T-helper 2 cell (primary cell): ENCODE results near the gene UGT3A2.

Experiments
- DNase-seq, 5 experiments: peaks; one replicate each; pipeline versions ENCODE4 v3.0.0 to v3.0.0-alpha.2; 2012 to 2022
- total RNA-seq, 2 donors: gene quantifications; one replicate each; lab custom pipeline; 2026; lab: John Stamatoyannopoulos, UW

UGT3A2 gene
- total RNA-seq: 0 reads per million in 2 donors

DNA sequence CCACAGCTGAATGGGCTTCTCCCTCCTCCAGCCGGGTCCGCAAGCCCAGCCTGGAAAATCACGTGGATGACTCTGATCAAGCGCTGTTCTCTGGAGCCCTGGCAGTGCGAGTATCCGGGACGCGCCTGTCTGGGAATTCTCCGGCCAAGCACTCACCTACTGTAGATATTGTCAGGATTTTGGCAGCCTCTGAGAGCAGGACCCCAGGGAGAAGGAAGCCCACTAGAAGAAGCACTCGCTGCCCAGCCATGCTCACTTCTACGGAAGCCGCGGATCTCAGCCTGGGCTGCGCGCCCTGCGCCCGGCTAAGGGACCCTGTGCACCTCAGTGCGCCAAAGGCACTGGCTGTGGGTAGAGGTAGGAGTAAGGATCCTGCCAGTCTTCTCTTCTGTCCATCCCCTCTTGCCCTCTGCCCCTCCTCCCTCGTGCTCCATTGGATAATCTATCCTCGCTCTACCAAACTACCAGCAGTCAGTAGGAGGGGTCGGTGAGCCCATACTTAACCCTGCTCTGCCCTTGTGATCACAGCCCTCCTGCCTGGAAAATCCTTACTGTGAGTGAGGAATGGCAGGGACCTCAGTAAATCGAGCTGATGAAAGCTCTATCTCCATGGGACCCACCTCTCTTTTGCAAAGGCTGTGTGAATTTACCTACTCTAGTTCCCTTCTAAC, at the start of gene UGT3A2:
UGT3A2 (minus strand) TSS at position 343 of the 671 bp plus-strand sequence; CDS start at position 250, 93 bp downstream.
- DNase-seq: no peak

- peak in 1 of 5 experiments; percentile 29 for DNase-seq
These were observed 44.6 kb upstream of the UGT3A2 start for GRCh38 chr5:36111238-36111637.

GRCh38 chr5:36108758-36109460, 42.2 kb upstream of the UGT3A2 start:
- no peak for DNase-seq

DNA sequence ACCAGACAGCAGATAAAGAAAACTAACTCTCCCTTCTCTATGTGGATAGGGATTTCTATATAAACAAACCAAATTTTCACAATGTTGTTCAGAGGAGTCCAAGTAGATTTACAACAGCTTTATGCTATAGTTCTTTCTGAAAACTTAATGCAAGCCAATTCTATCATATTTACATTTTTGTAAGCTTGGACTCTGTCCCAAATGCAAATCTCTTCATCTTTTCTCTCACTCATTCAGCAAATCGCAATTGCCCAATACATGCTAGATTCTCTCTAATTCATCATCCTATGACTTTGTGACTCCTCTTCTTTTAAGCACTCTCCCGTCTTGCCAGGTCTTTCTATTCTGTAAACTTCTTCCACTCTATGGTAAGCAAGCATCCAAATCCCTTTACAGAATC, 39.1 kb upstream of the UGT3A2 start:
- no peak for DNase-seq

GRCh38 chr5:36099748-36100147, 33.1 kb upstream of the UGT3A2 start:
- DNase-seq: no peak

- DNase-seq: no peak
These were observed 29.8 kb upstream of the UGT3A2 start for GRCh38 chr5:36096486-36096885.

DNA sequence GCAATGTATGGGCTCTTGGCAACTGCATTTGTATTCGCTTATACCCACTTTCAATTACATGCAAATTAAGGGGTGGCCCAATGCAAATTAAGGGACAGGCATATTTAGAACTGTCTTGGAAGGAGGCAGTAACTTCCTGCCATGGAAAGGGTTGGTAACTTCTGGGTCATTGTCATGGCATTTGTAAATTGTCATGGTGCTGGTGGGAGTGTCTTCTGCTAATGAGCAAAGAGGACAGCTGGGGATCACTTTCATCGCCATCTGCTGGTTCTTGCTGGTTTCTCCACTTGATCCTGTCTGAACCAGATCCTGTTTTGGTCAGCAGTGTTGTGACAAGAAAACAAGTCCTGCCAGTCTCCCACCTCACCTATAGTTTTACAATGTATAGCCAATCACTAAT, 23.3 kb upstream of the UGT3A2 start:
- peak in 1 of 5 experiments; percentile 42 for DNase-seq

- DNase-seq: peak in 1 of 5 experiments; percentile 63
These were observed 12.6 kb upstream of the UGT3A2 start for GRCh38 chr5:36079200-36079781.

GRCh38 chr5:36078430-36078829, 11.7 kb upstream of the UGT3A2 start:
- DNase-seq: no peak

DNA sequence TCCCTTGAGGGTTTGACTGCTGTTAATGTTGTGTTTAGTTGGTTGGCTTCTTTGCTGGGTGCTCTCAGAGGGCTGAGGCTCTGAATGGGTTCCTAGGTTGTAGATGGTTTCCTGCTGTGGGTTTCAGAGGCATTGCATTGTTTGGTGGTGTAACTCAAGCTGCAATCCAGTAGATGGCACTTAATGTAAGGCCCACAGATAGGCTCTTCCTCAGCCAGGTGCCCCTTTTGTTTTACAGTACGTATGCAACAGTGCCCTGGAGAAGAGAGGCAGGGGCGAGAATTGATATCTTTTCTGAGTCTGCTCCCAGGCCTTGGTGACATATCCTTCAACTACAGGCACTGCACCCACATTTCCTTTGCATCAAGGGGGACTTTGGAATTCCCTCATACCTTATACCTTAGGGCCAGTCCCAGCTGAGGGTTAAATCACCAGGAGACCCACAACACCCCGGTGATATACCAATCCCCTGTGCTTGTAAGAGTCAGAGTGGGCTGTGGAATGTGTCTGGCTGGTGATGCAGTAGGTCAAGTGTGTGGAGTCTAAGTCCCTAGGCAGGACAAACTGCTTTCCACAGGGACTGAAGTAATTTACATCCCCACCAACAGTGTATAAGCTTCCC, 7.0 kb upstream of the UGT3A2 start:
- peak in 1 of 5 experiments; percentile 77 for DNase-seq

DNA sequence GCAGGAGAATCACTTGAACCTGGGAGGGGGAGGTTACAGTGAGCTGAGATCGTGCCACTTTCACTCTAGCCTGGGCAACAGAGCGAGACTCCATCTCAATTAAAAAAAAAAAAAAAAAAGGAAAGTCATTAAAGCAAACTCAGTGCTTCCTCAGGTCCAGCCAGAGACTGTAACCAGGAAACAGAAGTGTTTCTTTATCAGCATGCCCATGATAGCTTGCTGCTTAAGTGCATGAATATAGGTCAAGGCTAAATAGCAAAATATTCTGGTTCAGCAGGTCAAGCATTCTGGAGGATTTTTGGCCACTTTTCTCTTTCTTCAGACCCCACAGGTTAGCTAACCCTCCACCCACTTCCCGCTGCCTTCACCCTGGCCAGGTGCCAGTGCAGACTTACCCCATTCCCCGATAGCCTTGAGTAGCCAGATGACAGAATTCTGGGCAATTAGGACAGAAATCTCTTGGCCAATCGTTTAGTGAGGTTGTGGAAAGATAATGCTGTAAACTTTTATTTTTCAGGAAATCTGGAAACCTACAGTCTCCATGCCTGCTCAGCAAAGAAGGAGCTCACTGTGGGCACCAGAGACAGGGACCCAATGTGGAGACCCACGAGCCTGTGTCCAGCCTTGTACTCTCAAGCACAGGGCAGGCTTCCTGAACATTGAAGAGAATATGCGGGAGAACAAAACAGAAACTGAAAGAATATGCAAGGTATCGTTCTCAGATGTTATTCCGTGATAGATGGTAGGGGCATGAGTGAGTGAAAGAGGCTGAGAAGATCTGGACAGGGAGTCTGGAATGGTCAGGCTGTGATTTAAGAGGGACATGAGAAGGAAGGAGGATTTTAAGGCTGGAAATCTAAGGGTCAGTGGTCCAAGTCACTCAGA, 4.2 kb upstream of the UGT3A2 start:
- DNase-seq: peak in 1 of 5 experiments; percentile 47

- no peak for DNase-seq
These were observed 2.1 kb upstream of the UGT3A2 start for GRCh38 chr5:36068751-36069281.

- DNase-seq: no peak
These were observed 612 bp downstream of the UGT3A2 start for GRCh38 chr5:36066001-36066539.

- peak in 1 of 5 experiments; percentile 24 for DNase-seq
These were observed 6.2 kb downstream of the UGT3A2 start for GRCh38 chr5:36060420-36060887.

DNA sequence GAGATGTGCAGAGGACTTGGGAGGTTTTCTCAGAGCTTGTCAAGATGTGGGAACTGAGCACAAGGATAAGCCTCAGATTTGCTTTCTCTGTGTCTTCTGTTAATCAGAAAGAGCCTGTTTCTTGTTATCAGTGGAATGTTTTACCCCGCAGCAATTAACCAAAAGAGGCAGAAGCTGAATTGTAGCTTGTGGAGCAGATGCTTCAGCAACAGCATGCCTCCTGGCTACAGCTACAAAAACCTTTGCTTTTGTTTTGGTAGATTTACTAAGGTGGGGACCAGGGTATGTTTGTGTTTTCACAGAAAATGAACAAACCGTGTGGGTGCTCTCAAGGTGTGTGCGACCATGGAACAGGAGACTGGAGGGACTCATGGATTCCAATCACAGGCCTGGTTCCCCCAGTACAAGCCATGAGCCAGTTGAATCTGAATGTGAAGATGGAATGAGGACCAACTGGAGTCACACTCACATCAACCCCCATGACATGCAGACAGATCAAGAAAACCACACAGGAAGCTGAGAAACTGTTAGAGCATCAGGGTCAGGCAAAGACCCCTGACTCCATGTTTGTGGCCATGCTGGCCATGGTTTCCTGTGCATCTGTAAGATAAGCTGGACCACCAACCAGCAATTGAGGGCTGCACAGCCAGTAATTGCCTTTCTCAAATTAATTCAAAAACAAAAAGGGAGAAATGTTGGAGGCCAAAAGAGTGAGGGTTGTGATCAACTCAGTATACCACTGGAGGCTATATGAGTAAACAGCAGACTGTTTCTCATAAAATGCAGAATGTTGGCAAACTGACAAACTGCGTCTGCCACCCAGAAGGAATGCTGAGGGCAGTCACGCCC, 6.9 kb downstream of the UGT3A2 start:
- no peak for DNase-seq

DNA sequence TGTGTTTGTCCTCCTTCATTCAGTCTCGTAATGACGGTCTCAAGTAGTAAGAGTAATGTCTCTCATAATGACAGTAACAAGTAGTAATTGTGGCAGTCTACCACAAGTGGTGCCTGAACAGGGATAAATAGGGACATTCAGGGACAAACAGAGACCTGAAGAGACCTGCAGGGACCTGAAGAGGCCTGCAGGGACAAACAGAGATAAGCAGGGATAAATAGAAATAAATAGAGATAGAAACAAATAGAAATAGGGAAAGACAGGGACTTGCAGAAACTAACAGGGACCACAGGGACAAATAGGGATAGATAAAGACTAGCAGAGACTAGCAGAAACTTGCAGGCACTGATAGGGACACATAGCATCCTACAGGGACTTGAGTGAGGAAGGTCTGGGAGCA, 7.9 kb downstream of the UGT3A2 start:
- DNase-seq: no peak

GRCh38 chr5:36057386-36057785, 9.3 kb downstream of the UGT3A2 start:
- DNase-seq: no peak

DNA sequence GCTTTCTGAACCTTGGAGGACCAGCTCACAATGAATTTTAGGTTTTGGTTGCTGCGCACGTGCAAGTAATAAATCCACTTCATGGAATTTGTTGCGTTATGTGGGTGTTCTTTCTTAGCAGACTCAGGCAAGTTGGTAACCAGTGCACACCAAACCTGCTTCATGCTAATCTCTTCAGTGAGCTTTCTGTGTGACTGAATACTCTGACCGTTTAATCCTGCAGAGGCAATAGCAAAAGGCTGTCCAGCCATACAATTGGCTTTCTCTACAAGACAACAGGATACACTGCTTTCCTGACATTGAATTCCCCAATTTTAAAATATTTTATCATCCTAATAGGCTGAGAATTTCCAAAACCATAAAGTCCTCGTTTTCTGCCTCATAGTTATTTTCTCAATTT, 10.3 kb downstream of the UGT3A2 start:
- no peak for DNase-seq

DNA sequence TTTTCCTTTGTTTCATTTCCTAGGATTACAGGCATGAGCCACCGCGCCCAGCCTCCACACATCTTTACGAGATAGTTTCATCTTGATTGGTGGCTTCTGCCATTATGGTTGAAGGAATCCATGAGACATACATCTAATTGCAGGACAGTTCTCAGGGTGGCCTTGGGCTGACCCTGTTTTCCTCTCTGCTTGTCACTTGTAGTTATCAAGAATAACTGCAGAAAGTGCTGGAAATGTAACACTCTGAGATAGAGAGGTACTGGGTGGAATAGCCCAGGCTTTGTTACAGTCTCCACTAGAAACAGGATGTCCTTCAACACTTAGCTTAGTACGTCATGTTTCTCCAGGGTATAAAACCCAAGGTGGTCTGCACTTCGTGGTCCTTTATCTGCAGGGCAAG, 10.7 kb downstream of the UGT3A2 start:
- DNase-seq: no peak

GRCh38 chr5:36054647-36055046, 12.0 kb downstream of the UGT3A2 start:
- DNase-seq: no peak

GRCh38 chr5:36052538-36052937, 14.1 kb downstream of the UGT3A2 start:
- no peak for DNase-seq
